ENCODE results near the gene UBA3. TPM values are rescaled to one million over a fixed set of nuclear protein-coding genes. Genes with fewer than 3 reads are reported as not detected.

UBA3 gene
- polyA plus RNA-seq = 10 to 100 TPM; 30.7 to 34.9 TPM

DNA sequence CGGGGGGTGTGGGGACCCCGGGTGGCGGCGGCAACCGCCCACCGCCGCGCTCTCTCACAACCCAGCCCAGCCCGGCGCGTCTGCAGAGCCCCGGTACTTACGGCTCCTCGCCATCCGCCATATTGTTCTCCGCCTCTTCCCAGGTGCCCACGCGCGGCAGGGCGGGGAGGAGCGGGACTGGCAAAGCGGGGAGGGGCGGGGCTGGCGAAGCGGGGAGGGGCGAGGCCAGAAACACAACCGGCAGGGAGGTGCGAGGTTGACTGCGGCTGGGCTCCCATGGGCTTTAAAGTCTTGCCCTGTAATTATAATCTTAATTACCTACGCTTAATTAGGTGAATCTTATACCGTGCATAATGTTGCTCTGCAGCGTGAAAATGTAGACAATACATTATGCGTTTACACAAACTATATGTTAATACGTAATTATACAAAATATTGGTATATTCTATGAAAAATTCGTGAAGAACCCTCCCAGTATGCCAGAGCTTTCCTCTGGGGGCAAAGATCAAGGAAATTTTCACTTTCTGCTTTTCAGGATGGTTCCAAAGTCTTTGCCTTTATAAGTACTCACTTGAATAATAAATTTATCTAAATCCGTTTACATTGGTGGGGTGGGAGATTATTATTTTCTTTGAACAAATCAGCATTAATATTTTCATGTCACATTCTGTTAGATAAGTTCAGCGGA, at the start of gene UBA3:
Gene UBA3 (minus strand): TSS at position 133 of the 688 bp plus-strand sequence. CDS start 12 bp downstream, at position 121.
- no peaks in the 10 kb centered on the region for H3K27me3 ChIP-seq (ENCODE audit: control insufficient read depth in 1 of 2, insufficient read depth in 2 of 2, low read length in 2 of 2)
- H3K9me3 ChIP-seq (ENCODE audit: control insufficient read depth in 2 of 2, insufficient read depth in 1 of 2, low read depth in 1 of 2, low read length in 1 of 2) = no peaks in the 10 kb centered on the region
- no peaks in the 10 kb centered on the region for H3K36me3 ChIP-seq (ENCODE audit: control insufficient read depth in 2 of 2, insufficient read depth in 2 of 2, low read length in 1 of 2)
- H3K27ac ChIP-seq (ENCODE audit: low read depth in 2 of 2, low read length in 1 of 2) = peak within 1 kb of the TSS; percentile 50 to 74
- peak within 1 kb of the TSS; percentile 81 for H3K4me3 ChIP-seq (ENCODE audit: low read depth in 1 of 2, low read length in 2 of 2)
- 3% methylated on average over 32 to 37 of the region's 37 CpGs for WGBS, 2 donors
- no peaks in the 10 kb centered on the region for H3K4me1 ChIP-seq (ENCODE audit: control insufficient read depth in 2 of 2, insufficient read depth in 2 of 2, low read length in 1 of 2)

DNA sequence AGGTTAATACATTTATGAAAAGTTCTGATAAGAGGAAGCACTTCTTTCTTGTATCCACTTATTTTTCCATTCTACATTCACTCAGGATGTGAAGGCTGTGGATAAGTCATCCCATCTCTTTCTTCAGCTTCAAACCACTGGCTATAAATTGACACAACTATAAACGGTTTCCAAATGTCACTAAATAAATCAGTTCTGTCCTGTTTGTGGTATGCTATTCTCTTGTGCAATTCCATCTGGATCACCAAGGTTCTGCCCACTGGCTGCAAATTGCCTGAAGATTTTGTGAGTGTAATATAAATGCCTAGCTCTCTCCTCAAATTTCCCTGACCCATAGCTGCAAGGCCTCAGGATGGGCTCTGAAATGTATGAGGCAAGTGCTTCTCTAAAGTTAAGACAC, 49.4 kb upstream of the UBA3 start:
- Histone ChIP-seq H3K27ac (ENCODE audit: low read depth in 2 of 2, low read length in 1 of 2) (no peak overlapping the region), H3K36me3 (ENCODE audit: control insufficient read depth in 2 of 2, insufficient read depth in 2 of 2, low read length in 1 of 2) (no peaks in the 10 kb centered on the region), H3K4me1 (ENCODE audit: control insufficient read depth in 2 of 2, insufficient read depth in 2 of 2, low read length in 1 of 2) (no peaks in the 10 kb centered on the region), H3K9me3 (ENCODE audit: control insufficient read depth in 2 of 2, insufficient read depth in 1 of 2, low read depth in 1 of 2, low read length in 1 of 2) (no peaks in the 10 kb centered on the region), H3K4me3 (ENCODE audit: low read depth in 1 of 2, low read length in 2 of 2) (no peak overlapping the region), H3K27me3 (ENCODE audit: control insufficient read depth in 1 of 2, insufficient read depth in 2 of 2, low read length in 2 of 2) (no peaks in the 10 kb centered on the region)
- 33 to 43% methylated on average over 1 of the region's 1 CpG for WGBS, 2 donors

- Histone ChIP-seq H3K27ac (ENCODE audit: low read depth in 2 of 2, low read length in 1 of 2) (no peak overlapping the region), H3K4me1 (ENCODE audit: control insufficient read depth in 2 of 2, insufficient read depth in 2 of 2, low read length in 1 of 2) (no peaks in the 10 kb centered on the region), H3K27me3 (ENCODE audit: control insufficient read depth in 1 of 2, insufficient read depth in 2 of 2, low read length in 2 of 2) (no peaks in the 10 kb centered on the region), H3K9me3 (ENCODE audit: control insufficient read depth in 2 of 2, insufficient read depth in 1 of 2, low read depth in 1 of 2, low read length in 1 of 2) (no peaks in the 10 kb centered on the region), H3K4me3 (ENCODE audit: low read depth in 1 of 2, low read length in 2 of 2) (no peak overlapping the region), H3K36me3 (ENCODE audit: control insufficient read depth in 2 of 2, insufficient read depth in 2 of 2, low read length in 1 of 2) (no peaks in the 10 kb centered on the region)
Measured at GRCh38 chr3:69128509-69128908, 48.3 kb upstream of the UBA3 start.

GRCh38 chr3:69126999-69127398, 46.8 kb upstream of the UBA3 start:
- H3K27me3 ChIP-seq (ENCODE audit: control insufficient read depth in 1 of 2, insufficient read depth in 2 of 2, low read length in 2 of 2) = no peaks in the 10 kb centered on the region
- no peaks in the 10 kb centered on the region for H3K4me1 ChIP-seq (ENCODE audit: control insufficient read depth in 2 of 2, insufficient read depth in 2 of 2, low read length in 1 of 2)
- H3K9me3 ChIP-seq (ENCODE audit: control insufficient read depth in 2 of 2, insufficient read depth in 1 of 2, low read depth in 1 of 2, low read length in 1 of 2) = no peaks in the 10 kb centered on the region
- H3K4me3 ChIP-seq (ENCODE audit: low read depth in 1 of 2, low read length in 2 of 2) = no peak overlapping the region
- H3K27ac ChIP-seq (ENCODE audit: low read depth in 2 of 2, low read length in 1 of 2) = no peak overlapping the region
- 69 to 88% methylated on average over 2 of the region's 2 CpGs for WGBS, 2 donors
- H3K36me3 ChIP-seq (ENCODE audit: control insufficient read depth in 2 of 2, insufficient read depth in 2 of 2, low read length in 1 of 2) = no peaks in the 10 kb centered on the region

DNA sequence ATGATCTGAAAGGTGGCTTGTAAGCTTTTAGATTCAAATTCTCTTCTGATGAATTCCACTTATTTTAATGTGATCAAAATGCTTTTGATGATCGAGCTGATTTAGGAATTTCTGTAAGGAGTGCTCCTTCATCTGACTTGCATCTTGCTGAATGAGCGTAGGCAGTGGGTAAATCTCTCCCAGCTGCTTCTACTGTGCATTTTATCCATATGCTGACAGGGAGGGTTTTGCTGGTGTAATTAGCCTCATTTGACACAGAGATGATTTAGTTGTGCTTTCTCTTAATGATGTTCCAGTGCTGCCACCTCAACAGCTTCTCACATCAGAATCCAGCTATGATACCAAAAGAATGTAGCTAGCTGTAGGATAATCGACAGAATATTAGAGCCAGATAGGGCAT, 46.1 kb upstream of the UBA3 start:
- Histone ChIP-seq H3K4me1 (ENCODE audit: control insufficient read depth in 2 of 2, insufficient read depth in 2 of 2, low read length in 1 of 2) (no peaks in the 10 kb centered on the region), H3K27ac (ENCODE audit: low read depth in 2 of 2, low read length in 1 of 2) (no peak overlapping the region), H3K36me3 (ENCODE audit: control insufficient read depth in 2 of 2, insufficient read depth in 2 of 2, low read length in 1 of 2) (no peaks in the 10 kb centered on the region), H3K4me3 (ENCODE audit: low read depth in 1 of 2, low read length in 2 of 2) (no peak overlapping the region), H3K9me3 (ENCODE audit: control insufficient read depth in 2 of 2, insufficient read depth in 1 of 2, low read depth in 1 of 2, low read length in 1 of 2) (no peaks in the 10 kb centered on the region), H3K27me3 (ENCODE audit: control insufficient read depth in 1 of 2, insufficient read depth in 2 of 2, low read length in 2 of 2) (no peaks in the 10 kb centered on the region)
- 90 to 91% methylated on average over 3 of the region's 3 CpGs for WGBS, 2 donors

DNA sequence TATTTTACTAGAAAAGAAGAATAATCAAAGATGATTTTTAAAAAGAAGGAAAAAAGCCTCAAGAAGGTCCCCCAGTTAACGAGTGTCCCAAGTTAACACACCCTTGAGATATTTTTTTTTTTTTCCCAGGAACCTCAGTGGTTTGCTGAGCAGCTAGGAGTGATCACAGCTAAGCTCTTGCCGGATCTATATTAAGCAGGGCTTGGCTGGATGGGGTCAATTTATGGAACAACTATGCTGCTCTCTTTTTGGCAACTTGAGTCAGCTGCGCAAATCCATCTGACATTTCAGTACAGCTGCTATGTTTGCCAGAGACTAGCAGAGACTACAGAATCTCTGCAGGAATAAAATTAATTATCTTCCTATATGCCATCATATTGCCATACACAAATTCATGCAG, 42.2 kb upstream of the UBA3 start, which contains the start of gene LMOD3:
Gene LMOD3 (minus strand): TSS at position 193 of the 400 bp plus-strand sequence. CDS start 209 bp downstream, outside the sequence.
- peak within 1 kb of the TSS; percentile 10 to 14 for H3K27ac ChIP-seq (ENCODE audit: low read depth in 2 of 2, low read length in 1 of 2)
- H3K27me3 ChIP-seq (ENCODE audit: control insufficient read depth in 1 of 2, insufficient read depth in 2 of 2, low read length in 2 of 2) = no peaks in the 10 kb centered on the region
- WGBS, 2 donors = 67 to 71% methylated on average over 3 of the region's 3 CpGs

DNA sequence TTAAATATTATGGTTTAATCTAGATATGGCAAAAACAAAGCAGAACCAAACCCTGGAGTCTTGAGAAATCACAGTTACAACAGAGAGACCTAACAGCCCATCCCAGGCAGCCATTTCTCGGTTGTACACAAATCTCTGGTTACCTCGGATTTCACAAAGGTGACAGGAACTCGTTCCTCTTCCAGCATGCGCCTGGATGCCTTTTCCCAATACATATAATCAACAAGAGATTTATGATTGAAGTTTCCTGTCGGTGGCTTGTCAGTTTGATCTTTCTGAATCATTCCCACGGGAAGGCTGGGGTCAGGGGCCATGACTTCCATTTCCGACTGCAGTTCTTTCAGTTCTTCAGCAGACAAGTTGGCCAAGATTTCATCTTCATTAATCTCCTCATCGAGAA, 41.8 kb upstream of the UBA3 start:
- H3K9me3 ChIP-seq (ENCODE audit: control insufficient read depth in 2 of 2, insufficient read depth in 1 of 2, low read depth in 1 of 2, low read length in 1 of 2) = no peaks in the 10 kb centered on the region
- H3K36me3 ChIP-seq (ENCODE audit: control insufficient read depth in 2 of 2, insufficient read depth in 2 of 2, low read length in 1 of 2) = no peaks in the 10 kb centered on the region
- H3K27ac ChIP-seq (ENCODE audit: low read depth in 2 of 2, low read length in 1 of 2) = peak overlapping the region; percentile 10 to 14
- H3K4me3 ChIP-seq (ENCODE audit: low read depth in 1 of 2, low read length in 2 of 2) = no peak overlapping the region
- WGBS, 2 donors = 52 to 58% methylated on average over 8 of the region's 8 CpGs
- no peaks in the 10 kb centered on the region for H3K4me1 ChIP-seq (ENCODE audit: control insufficient read depth in 2 of 2, insufficient read depth in 2 of 2, low read length in 1 of 2)
- no peaks in the 10 kb centered on the region for H3K27me3 ChIP-seq (ENCODE audit: control insufficient read depth in 1 of 2, insufficient read depth in 2 of 2, low read length in 2 of 2)

More for the DNA sequence above, 42.2 kb upstream of the UBA3 start, which contains the start of gene LMOD3:
- Histone ChIP-seq H3K36me3 (ENCODE audit: control insufficient read depth in 2 of 2, insufficient read depth in 2 of 2, low read length in 1 of 2) (no peaks in the 10 kb centered on the region), H3K9me3 (ENCODE audit: control insufficient read depth in 2 of 2, insufficient read depth in 1 of 2, low read depth in 1 of 2, low read length in 1 of 2) (no peaks in the 10 kb centered on the region), H3K4me1 (ENCODE audit: control insufficient read depth in 2 of 2, insufficient read depth in 2 of 2, low read length in 1 of 2) (no peaks in the 10 kb centered on the region), H3K4me3 (ENCODE audit: low read depth in 1 of 2, low read length in 2 of 2) (no peak within 1 kb of the TSS)

DNA sequence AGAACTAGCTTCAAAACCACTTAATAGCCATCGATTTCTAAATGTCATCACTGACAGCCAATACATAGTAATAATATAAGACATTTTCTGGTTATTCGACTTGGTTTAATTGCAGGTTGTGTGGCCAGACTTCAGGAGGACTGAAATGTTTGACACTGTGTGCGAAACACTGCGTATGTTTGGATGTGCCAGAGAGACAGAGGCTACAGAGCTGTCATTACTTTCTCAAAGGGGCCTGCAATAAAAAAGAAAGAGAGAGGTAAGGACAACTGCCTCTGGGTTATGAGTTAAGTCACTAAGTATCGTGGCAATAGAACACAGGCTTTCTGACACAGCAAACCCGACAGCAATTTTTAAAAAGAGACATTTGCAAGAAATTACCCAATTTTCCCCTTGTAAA, 41.3 kb upstream of the UBA3 start:
- H3K36me3 ChIP-seq (ENCODE audit: control insufficient read depth in 2 of 2, insufficient read depth in 2 of 2, low read length in 1 of 2) = no peaks in the 10 kb centered on the region

GRCh38 chr3:69120879-69121464, 40.8 kb upstream of the UBA3 start:
- H3K36me3 ChIP-seq (ENCODE audit: control insufficient read depth in 2 of 2, insufficient read depth in 2 of 2, low read length in 1 of 2) = no peaks in the 10 kb centered on the region
- no peak overlapping the region for H3K4me3 ChIP-seq (ENCODE audit: low read depth in 1 of 2, low read length in 2 of 2)
- no peaks in the 10 kb centered on the region for H3K9me3 ChIP-seq (ENCODE audit: control insufficient read depth in 2 of 2, insufficient read depth in 1 of 2, low read depth in 1 of 2, low read length in 1 of 2)
- no peaks in the 10 kb centered on the region for H3K4me1 ChIP-seq (ENCODE audit: control insufficient read depth in 2 of 2, insufficient read depth in 2 of 2, low read length in 1 of 2)
- 0% methylated on average over 1 of the region's 1 CpG for WGBS, 2 donors
- no peak overlapping the region for H3K27ac ChIP-seq (ENCODE audit: low read depth in 2 of 2, low read length in 1 of 2)
- H3K27me3 ChIP-seq (ENCODE audit: control insufficient read depth in 1 of 2, insufficient read depth in 2 of 2, low read length in 2 of 2) = no peaks in the 10 kb centered on the region

More for the DNA sequence above, 41.3 kb upstream of the UBA3 start:
- 79% methylated on average over 6 of the region's 6 CpGs for WGBS, 2 donors
- no peak overlapping the region for H3K4me3 ChIP-seq (ENCODE audit: low read depth in 1 of 2, low read length in 2 of 2)
- no peaks in the 10 kb centered on the region for H3K4me1 ChIP-seq (ENCODE audit: control insufficient read depth in 2 of 2, insufficient read depth in 2 of 2, low read length in 1 of 2)
- H3K27me3 ChIP-seq (ENCODE audit: control insufficient read depth in 1 of 2, insufficient read depth in 2 of 2, low read length in 2 of 2) = no peaks in the 10 kb centered on the region
- H3K9me3 ChIP-seq (ENCODE audit: control insufficient read depth in 2 of 2, insufficient read depth in 1 of 2, low read depth in 1 of 2, low read length in 1 of 2) = no peaks in the 10 kb centered on the region
- H3K27ac ChIP-seq (ENCODE audit: low read depth in 2 of 2, low read length in 1 of 2) = peak overlapping the region in 1 of 2 donors; percentile 14

- no peaks in the 10 kb centered on the region for H3K4me1 ChIP-seq (ENCODE audit: control insufficient read depth in 2 of 2, insufficient read depth in 2 of 2, low read length in 1 of 2)
- H3K27ac ChIP-seq (ENCODE audit: low read depth in 2 of 2, low read length in 1 of 2) = no peak overlapping the region
- 93 to 94% methylated on average over 5 of the region's 5 CpGs for WGBS, 2 donors
- H3K4me3 ChIP-seq (ENCODE audit: low read depth in 1 of 2, low read length in 2 of 2) = no peak overlapping the region
- H3K27me3 ChIP-seq (ENCODE audit: control insufficient read depth in 1 of 2, insufficient read depth in 2 of 2, low read length in 2 of 2) = no peaks in the 10 kb centered on the region
- H3K9me3 ChIP-seq (ENCODE audit: control insufficient read depth in 2 of 2, insufficient read depth in 1 of 2, low read depth in 1 of 2, low read length in 1 of 2) = no peaks in the 10 kb centered on the region
- H3K36me3 ChIP-seq (ENCODE audit: control insufficient read depth in 2 of 2, insufficient read depth in 2 of 2, low read length in 1 of 2) = no peaks in the 10 kb centered on the region
Measured at GRCh38 chr3:69119681-69120080, 39.5 kb upstream of the UBA3 start.
